Measurements from ENCODE around the gene MARK1. TPM values are rescaled to one million over a fixed set of nuclear protein-coding genes. Genes with fewer than 3 reads are reported as not detected.

MARK1 gene
- total RNA-seq, 2 donors from 2014 or later, result not detected

DNA sequence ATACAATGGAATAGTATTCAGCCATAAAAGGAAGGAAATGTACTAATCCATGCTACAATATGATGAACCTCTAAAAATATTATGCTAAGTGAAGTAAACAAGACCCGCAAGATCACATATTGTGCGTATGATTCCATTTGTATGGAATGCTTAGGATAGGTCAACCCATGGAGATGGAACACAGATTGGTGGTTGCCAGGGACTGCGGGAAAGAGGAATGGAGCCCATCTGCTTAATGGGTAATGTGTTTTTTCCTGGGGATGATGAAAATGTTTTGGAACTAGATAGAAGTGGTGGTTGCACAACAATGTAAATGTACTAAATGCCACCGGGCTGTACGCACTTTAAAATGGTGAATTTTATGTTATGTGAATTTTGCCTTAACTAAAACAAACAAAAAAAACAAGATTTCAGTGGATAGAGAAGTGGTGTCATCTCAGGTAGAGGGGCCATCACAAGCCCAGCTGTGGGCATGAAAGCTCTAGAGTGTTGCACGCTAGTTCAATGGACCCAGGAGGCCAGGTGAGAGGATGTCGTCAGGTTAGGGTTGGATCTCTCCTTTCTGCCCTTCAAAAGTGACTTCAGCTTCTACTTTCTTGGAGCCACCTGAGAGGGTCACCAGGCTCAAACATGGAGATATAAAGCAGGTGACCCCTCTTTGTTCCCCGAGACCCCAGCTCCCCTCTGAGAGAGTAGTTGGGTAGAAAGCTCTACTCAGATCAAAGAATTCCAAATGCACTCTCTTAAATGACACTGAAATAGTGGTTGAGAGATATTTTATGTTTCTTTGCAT lies 164.7 kb downstream of the MARK1 start:
- no peak for ATAC-seq
- DNase-seq (ENCODE audit: low spot score in 2 of 2), result no peak

DNA sequence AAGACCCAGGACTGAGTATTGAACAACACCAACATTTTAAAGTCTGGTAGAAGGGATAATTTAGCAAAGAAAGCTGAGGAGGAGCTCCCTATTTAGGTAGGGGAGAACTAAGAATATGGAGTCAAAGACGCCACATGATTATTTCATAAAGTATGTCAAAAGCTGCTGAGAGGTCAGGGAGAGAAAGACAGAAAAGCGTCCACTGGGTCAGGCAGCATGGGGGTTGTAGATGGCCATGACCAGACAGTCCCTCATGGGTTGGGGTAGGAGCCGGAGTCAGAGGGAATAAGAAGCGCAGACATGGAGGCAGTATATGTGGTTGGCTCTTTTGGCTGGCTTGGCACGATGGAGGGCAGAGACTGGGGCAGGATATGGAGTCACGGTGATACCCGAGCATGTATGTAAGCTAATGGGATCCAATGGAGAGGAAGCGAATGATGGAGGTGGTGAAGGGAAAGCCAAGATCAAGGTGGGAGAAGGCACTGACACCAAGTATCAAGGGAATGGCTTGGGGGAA lies 167.0 kb downstream of the MARK1 start:
- no peak overlapping the region for H3K27ac Mint-ChIP-seq

More for the DNA sequence above, 164.7 kb downstream of the MARK1 start:
- H3K9me3 Mint-ChIP-seq, result no peaks in the 10 kb centered on the region
- no peak overlapping the region for H3K27ac Mint-ChIP-seq
- H3K36me3 Mint-ChIP-seq, result no peaks in the 10 kb centered on the region

GRCh38 chr1:220695426-220695825 lies 167.5 kb downstream of the MARK1 start:
- Mint-ChIP-seq H3K36me3 (no peaks in the 10 kb centered on the region), H3K27ac (no peak overlapping the region), H3K9me3 (no peaks in the 10 kb centered on the region)
- ATAC-seq, result no peak
- no peak for DNase-seq (ENCODE audit: low spot score in 2 of 2)

More for the DNA sequence above, 167.0 kb downstream of the MARK1 start:
- Mint-ChIP-seq H3K9me3 (no peaks in the 10 kb centered on the region), H3K36me3 (no peaks in the 10 kb centered on the region)
- DNase-seq (ENCODE audit: low spot score in 2 of 2) (no peak), ATAC-seq (no peak)

DNA sequence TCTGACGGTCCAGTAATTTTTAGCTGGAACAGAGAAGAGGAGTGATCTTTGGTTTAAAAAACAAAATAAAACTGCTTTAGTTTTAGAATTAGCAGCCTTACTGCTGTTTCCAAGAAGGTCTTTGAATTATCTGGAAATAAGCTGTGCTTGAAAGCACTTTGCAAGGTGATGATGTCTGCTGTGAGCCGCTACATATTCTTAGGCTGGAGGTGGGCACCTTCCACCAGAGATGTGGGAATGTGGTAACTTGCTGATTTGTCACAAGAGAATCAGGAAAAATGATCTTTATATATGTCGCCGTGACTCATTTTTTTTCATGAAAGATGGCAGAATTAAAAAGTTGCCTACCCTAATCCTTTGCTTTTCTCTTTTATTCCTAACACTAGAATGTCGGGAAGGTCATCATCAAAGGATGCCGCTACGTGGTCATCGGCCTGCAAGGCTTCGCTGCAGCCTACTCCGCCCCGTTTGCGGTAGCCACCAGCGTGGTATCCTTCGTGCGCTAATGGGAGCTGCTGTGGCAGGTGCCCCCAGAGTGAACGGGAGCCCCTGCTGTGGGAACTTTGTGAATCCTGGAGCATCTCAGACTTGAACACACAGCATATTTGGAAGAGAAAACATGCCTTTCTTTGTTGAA lies 168.4 kb downstream of the MARK1 start:
- no peak for ATAC-seq

GRCh38 chr1:220696863-220697231 lies 168.9 kb downstream of the MARK1 start:
- ATAC-seq, result no peak
- DNase-seq (ENCODE audit: low spot score in 2 of 2), result no peak
- Mint-ChIP-seq H3K36me3 (no peaks in the 10 kb centered on the region), H3K9me3 (no peaks in the 10 kb centered on the region), H3K27ac (no peak overlapping the region)

More for the DNA sequence above, 168.4 kb downstream of the MARK1 start:
- Mint-ChIP-seq H3K27ac (no peak overlapping the region), H3K36me3 (no peaks in the 10 kb centered on the region), H3K9me3 (no peaks in the 10 kb centered on the region)
- DNase-seq (ENCODE audit: low spot score in 2 of 2), result no peak

- no peak overlapping the region for H3K27ac Mint-ChIP-seq
- no peaks in the 10 kb centered on the region for H3K36me3 Mint-ChIP-seq
- no peak for DNase-seq (ENCODE audit: low spot score in 2 of 2)
- no peak for ATAC-seq
- H3K9me3 Mint-ChIP-seq, result no peaks in the 10 kb centered on the region
These were observed 169.4 kb downstream of the MARK1 start for GRCh38 chr1:220697326-220697725.

GRCh38 chr1:220698607-220699016 lies 170.7 kb downstream of the MARK1 start:
- H3K36me3 Mint-ChIP-seq, result no peaks in the 10 kb centered on the region
- DNase-seq (ENCODE audit: low spot score in 2 of 2), result no peak
- no peak overlapping the region for H3K27ac Mint-ChIP-seq
- ATAC-seq, result no peak
- H3K9me3 Mint-ChIP-seq, result no peaks in the 10 kb centered on the region

DNA sequence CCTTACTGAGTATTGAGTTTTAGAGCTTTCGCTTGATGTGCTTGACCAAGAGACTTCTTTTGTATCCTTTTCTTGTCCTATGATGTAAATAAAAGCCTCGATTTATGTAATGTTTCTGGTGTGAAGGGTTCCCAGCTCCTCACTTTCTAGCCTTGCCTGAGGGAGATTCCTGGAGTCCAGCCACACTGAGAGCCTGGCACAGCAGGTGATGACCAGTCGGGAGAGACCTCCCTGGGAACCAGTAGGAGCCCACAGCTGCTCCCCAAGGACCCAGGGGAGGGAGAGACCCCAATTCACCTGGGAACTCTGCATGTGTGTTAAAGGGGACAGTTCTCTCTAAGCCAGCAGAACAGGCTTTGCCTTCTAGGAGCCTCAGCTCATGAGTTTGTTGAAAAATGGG lies 171.1 kb downstream of the MARK1 start:
- ATAC-seq, result no peak
- no peak overlapping the region for H3K27ac Mint-ChIP-seq

GRCh38 chr1:220700556-220701179 lies 172.7 kb downstream of the MARK1 start:
- ATAC-seq, result no peak

More for the DNA sequence above, 171.1 kb downstream of the MARK1 start:
- DNase-seq (ENCODE audit: low spot score in 2 of 2), result no peak
- no peaks in the 10 kb centered on the region for H3K9me3 Mint-ChIP-seq
- no peaks in the 10 kb centered on the region for H3K36me3 Mint-ChIP-seq

DNA sequence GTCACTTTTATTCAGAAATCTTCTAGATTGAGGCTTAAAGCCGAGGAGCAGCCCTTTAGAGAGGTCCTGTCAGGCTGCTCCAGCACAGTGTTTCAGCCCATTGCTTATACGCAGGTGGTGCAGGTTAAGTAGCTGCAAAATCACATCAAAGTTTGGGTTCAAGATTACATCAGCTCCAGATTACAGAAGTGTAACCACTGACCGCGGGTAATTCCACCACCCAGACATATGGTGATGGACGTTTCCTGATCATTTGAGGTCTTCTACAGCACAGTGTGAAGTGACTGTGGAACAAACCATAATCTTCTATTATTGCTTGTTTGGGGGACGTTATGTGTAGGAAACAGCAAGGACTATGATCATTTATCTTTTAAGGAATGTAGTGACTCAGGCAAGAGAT lies 174.0 kb downstream of the MARK1 start:
- Mint-ChIP-seq H3K9me3 (no peaks in the 10 kb centered on the region), H3K27ac (no peak overlapping the region), H3K36me3 (no peaks in the 10 kb centered on the region)
- ATAC-seq, result peak in 1 of 2 donors; percentile 37
- no peak for DNase-seq (ENCODE audit: low spot score in 2 of 2)

More at GRCh38 chr1:220700556-220701179, 172.7 kb downstream of the MARK1 start:
- no peak overlapping the region for H3K27ac Mint-ChIP-seq
- H3K9me3 Mint-ChIP-seq, result no peaks in the 10 kb centered on the region
- no peaks in the 10 kb centered on the region for H3K36me3 Mint-ChIP-seq
- no peak for DNase-seq (ENCODE audit: low spot score in 2 of 2)

DNA sequence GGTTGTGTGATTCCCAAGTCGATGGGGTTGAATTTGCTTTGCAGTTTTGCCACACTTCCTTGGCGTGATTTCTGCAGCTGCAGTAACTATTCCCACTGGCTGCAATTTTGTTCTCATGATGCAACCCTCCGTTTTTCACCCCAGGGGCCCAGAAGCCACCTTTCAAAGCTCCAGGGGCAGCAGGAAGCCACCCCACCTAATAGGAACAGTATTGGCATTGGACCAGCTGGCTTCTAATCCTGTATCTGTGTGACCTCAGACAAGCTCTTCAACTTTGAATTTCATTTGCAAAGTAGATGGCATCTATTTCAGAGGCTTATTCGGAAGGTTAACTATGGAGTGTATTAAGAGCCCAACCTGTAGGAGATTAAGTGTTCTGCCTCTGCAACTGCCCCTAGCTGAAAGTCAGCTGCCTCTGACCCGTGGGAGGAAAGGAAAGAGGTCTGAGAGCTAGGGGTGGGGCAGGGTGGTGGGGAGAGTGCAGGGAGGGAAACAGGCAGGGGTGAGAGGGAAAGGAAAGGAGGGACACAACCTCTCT lies 174.9 kb downstream of the MARK1 start:
- no peaks in the 10 kb centered on the region for H3K36me3 Mint-ChIP-seq
- ATAC-seq, result no peak
- no peaks in the 10 kb centered on the region for H3K9me3 Mint-ChIP-seq
- DNase-seq (ENCODE audit: low spot score in 2 of 2), result no peak
- H3K27ac Mint-ChIP-seq, result no peak overlapping the region

DNA sequence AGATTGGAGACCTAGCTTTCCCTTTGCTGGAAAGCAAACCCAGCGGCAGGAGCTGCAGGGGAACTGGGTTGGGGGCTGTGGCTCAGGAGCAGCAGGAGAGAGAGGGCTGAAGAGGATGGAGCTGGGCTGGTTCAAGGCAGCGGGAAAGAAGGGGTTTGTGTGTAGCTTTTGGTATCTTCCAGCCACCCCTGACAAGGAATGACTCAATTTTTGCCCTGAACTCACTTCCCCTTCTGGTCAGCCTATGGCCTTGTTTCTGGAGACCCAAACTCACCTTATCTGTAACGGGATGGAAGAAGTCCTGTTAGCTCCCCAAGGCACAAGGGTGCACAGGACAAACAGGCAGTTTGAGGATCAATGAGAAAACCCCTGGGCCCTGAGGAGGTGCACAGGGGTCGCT lies 175.4 kb downstream of the MARK1 start:
- Mint-ChIP-seq H3K27ac (no peak overlapping the region), H3K36me3 (no peaks in the 10 kb centered on the region), H3K9me3 (no peaks in the 10 kb centered on the region)
- ATAC-seq (no peak), DNase-seq (ENCODE audit: low spot score in 2 of 2) (no peak)

GRCh38 chr1:220705782-220706181 lies 177.8 kb downstream of the MARK1 start:
- Mint-ChIP-seq H3K36me3 (no peaks in the 10 kb centered on the region), H3K9me3 (no peaks in the 10 kb centered on the region), H3K27ac (no peak overlapping the region)
- DNase-seq (ENCODE audit: low spot score in 2 of 2), result no peak
- no peak for ATAC-seq

- H3K27ac Mint-ChIP-seq, result peak overlapping the region in 1 of 2 donors; percentile 17
- DNase-seq (ENCODE audit: low spot score in 2 of 2) (no peak), ATAC-seq (no peak)
- H3K36me3 Mint-ChIP-seq, result no peaks in the 10 kb centered on the region
- no peaks in the 10 kb centered on the region for H3K9me3 Mint-ChIP-seq
These were observed 178.5 kb downstream of the MARK1 start for GRCh38 chr1:220706480-220706879.

GRCh38 chr1:220707160-220707559 lies 179.2 kb downstream of the MARK1 start:
- Mint-ChIP-seq H3K9me3 (no peaks in the 10 kb centered on the region), H3K27ac (no peak overlapping the region), H3K36me3 (no peaks in the 10 kb centered on the region)
- ATAC-seq, result no peak
- DNase-seq (ENCODE audit: low spot score in 2 of 2), result no peak

GRCh38 chr1:220708244-220708643 lies 180.3 kb downstream of the MARK1 start:
- ATAC-seq (no peak), DNase-seq (ENCODE audit: low spot score in 2 of 2) (no peak)
- H3K9me3 Mint-ChIP-seq, result no peaks in the 10 kb centered on the region
- H3K36me3 Mint-ChIP-seq, result no peaks in the 10 kb centered on the region
- no peak overlapping the region for H3K27ac Mint-ChIP-seq

Data from activated naive CD4-positive, alpha-beta T cell treated with anti-CD3 and anti-CD28 coated beads, Interleukin-2, amount 50 U/mL, for 72 hours (primary cell).